NCI-H187 treated with DMSO at 0.1 percent for 48 hours (cell line): ENCODE data around the gene PLA2G4B.

Experiments
- DNase-seq: peaks from one replicate; lab custom pipeline; 2025; lab: John Stamatoyannopoulos, UW

PLA2G4B gene

GRCh38 chr15:41838400-41838897 is at the start of gene PLA2G4B:
Gene PLA2G4B (plus strand): TSS chr15:41838847. CDS start chr15:41838914, 67 bp downstream.
- no peak for DNase-seq

- no peak for DNase-seq
Observed at GRCh38 chr15:41789236-41789635, 49.4 kb upstream of the PLA2G4B start.

GRCh38 chr15:41789662-41790061 is 49.0 kb upstream of the PLA2G4B start:
- DNase-seq = no peak

- DNase-seq = no peak
Observed at GRCh38 chr15:41790169-41790568, 48.5 kb upstream of the PLA2G4B start.

GRCh38 chr15:41790756-41791546 is 47.7 kb upstream of the PLA2G4B start:
- no peak for DNase-seq

GRCh38 chr15:41791547-41791937 is 47.1 kb upstream of the PLA2G4B start:
- no peak for DNase-seq

GRCh38 chr15:41792000-41792637 is 46.5 kb upstream of the PLA2G4B start:
- DNase-seq = peak; percentile 94

- no peak for DNase-seq
Observed at GRCh38 chr15:41794081-41794480, 44.6 kb upstream of the PLA2G4B start.

GRCh38 chr15:41795996-41796856 is 42.4 kb upstream of the PLA2G4B start:
- no peak for DNase-seq

- no peak for DNase-seq
Observed at GRCh38 chr15:41797201-41797944, 41.3 kb upstream of the PLA2G4B start.

GRCh38 chr15:41798607-41799487 is 39.8 kb upstream of the PLA2G4B start:
- DNase-seq = no peak

GRCh38 chr15:41799488-41799805 is 39.2 kb upstream of the PLA2G4B start:
- no peak for DNase-seq

- no peak for DNase-seq
Observed at GRCh38 chr15:41801185-41801584, 37.5 kb upstream of the PLA2G4B start.

GRCh38 chr15:41801850-41802455 is 36.7 kb upstream of the PLA2G4B start:
- DNase-seq = no peak

- no peak for DNase-seq
Observed at GRCh38 chr15:41804361-41804760, 34.3 kb upstream of the PLA2G4B start.

GRCh38 chr15:41804916-41805666 is 33.6 kb upstream of the PLA2G4B start:
- no peak for DNase-seq

GRCh38 chr15:41805711-41806110 is 32.9 kb upstream of the PLA2G4B start:
- DNase-seq = no peak

- no peak for DNase-seq
Observed at GRCh38 chr15:41806291-41807181, 32.1 kb upstream of the PLA2G4B start.

- no peak for DNase-seq
Observed at GRCh38 chr15:41809121-41809520, 29.5 kb upstream of the PLA2G4B start.
